T-helper 2 cell treated with Interferon-gamma antibody and Interleukin-4, amounts not matched to agents 100 ng/mL and 5 ng/mL, for 36 hours (primary cell): ENCODE data around the gene TMEM109. TPM values are rescaled to one million over a fixed set of nuclear protein-coding genes. Genes with fewer than 3 reads are reported as not detected.

Experiments used
- intact Hi-C: fragments of 100-400 bp; cut with micrococcal nuclease; formaldehyde crosslinking; loops from one replicate; pipeline ENCODE4 v1.15.1; 2023
- total RNA-seq: library from RNA; stranded (reverse); gene quantifications from 2 replicates; pipeline ENCODE4 v1.2.3, GENCODE V29; 2022

The TMEM109 gene
- total RNA-seq, 1 donor from 2014 or later = 132 TPM

DNA sequence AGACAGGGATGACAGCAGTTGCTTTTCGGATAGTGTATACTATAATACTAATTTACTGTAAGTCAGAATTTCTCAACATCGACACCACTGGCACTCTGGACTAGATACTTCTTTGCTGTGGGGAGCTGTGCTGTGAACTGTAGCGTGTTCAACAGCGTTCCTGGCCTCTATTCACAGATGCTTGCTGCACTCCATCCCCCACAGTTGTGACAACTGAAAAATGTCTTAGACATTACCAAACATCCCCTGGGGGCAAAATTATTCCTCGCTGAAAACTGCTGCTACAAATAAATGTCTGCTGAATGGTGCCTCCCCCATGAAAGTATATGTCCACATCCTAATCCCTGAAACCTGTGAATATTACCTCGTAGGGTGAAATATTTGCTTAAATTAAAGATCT is 45.5 kb downstream of the TMEM109 start:
- intact Hi-C loops = no loop called here

DNA sequence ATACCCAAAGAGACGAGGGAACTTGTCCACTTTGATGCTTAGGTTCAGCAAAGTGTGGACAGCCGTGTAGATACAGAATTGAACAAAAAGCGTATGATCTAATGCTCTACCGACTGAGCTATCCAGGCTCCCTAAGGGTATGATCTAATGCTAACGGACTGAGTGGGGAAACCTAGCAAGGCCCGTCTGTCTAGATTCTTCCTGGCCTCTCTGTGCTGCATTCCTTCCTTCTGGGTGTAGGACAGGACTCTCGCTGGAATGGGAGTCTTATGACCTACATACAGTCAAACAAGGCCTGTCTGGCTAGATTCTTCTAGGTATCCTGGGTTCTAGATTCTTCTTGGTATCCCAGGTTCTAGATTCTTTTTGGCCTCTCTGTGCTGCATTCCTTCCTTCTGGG is 46.4 kb downstream of the TMEM109 start:
- intact Hi-C loops = no loop called here

DNA sequence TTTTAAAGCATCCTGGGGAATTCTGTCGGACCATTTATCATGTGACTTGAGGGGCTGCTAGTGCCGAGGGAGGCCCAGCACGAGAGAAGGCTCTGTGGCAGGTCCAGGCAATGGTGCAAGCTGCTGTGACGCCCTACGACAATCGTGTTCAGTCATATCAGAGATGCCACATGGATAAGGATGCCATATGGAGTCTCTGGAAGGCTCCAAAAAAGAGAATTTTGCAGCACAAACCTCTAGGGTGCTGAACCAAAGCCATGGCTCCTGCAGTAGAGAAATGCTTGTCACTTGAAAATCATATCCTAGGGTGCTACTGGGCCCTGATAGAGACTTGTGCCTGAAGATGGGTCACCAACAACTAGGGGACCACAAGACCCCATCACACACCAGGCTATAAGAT is 50.8 kb downstream of the TMEM109 start:
- intact Hi-C loops = no loop called here

DNA sequence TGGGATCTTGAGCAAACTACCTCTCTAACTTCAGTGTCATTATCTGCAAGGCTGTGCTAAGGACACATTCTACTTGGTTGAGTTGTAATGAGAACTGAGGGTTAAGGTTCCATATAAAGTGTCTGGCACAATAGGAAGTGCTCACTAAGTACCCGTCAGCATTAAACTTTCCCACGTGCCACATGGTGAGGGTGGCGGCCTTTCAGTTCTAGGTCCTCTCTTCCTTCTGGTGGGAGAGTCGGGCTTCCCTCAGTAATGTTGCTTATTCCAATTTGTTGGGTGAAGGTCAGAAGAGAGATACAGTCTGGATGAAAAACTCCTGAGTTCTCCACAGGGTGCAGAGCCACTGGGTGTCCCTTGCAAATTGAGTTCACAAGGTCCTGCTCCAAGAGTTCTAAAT is 52.9 kb downstream of the TMEM109 start:
- intact Hi-C loops = no loop called here

DNA sequence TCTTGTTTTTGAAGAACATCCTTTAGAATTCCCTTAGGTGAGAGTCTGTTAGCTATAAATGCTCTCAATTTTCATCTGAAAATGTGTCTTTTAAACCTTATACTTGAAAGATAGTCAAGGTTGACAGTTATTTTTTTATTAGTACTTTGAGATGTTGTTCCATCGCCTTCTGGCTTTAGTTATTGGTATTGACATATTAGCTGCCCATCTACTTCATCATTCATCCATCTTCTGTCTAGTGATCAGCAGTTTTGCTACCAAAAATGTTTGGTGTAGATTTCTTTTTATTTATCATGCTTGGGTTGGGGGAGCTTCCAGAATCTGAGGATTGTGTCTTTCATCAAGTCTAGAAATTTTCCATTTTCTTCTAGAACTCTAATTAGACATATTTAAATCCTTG is 54.3 kb downstream of the TMEM109 start:
- intact Hi-C loops = no loop called here

DNA sequence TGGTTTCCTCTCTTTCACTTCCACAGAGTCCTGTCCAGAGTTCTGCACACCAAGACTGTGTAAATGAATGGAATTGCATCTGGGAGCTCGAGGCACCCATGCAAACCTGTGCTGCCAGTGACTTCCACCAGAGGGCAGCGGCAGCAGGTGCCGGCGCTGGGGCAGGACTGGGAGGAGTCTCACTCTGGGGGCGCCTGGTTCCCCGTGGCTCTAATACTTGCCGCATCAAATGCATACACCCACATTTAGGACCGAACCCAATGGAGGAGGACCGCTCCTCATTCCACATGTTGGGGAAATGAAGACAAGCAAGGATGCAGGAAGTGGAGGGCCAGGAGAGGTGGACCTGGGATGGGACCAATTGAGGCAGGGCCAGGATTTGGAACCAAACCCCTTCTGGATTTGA is 56.4 kb downstream of the TMEM109 start:
- intact Hi-C loops = loop anchor here (1.0 to 2.0 kb wide), 8 partner anchors 52 to 217 kb away; partner anchors contain the start of genes CD5, PRPF19 and TMEM109

DNA sequence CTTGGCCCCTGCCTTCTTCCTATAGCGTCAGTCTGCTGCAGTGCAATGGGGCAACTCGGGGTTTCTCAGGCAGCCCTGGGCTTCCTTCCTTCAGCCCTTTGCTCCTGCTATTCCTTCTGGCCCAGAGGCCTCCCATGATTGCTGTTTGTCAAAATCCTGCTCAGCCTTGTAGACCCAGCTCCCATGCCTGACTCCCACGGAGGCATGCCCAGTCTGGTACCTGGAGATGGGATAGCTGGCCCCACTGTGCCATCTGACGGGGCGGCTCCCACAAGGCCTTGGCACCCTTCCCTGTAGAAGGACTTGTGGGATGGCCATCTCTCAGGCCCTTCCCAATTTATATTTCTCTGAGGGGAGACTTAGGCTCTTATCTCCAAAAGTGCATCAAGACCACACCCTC is 56.9 kb downstream of the TMEM109 start:
- intact Hi-C loops = loop anchor here (1.0 to 2.0 kb wide), 10 partner anchors 15 to 216 kb away; partner anchors contain the start of genes CD5, PRPF19 and TMEM109

DNA sequence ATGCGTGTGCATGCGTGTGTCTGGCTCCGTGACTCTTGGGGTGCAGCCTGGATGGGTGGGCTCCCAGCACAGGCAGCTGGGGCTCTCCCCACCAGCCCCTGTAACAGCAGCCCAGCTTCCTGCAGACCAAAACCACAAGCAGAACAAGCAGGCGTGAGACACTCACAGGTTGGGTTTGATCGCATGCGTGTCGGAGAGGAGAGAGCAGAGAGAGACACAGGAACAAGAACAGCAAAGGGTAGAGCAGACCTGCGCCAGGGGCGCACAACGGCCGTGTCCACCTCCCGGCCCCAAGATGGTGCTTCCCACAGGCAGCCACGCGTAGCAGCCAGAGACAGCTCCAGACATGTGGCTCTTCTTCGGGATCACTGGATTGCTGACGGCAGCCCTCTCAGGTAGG is 57.6 kb downstream of the TMEM109 start, which contains the start of gene CD6:
Gene CD6 (plus strand): TSS at position 161 of the 400 bp plus-strand sequence. CDS start 186 bp downstream, at position 347.
- intact Hi-C loops = loop anchor here (1.0 to 2.0 kb wide), 8 partner anchors 15 to 141 kb away; partner anchors contain the start of genes CD5, PRPF19 and TMEM109

DNA sequence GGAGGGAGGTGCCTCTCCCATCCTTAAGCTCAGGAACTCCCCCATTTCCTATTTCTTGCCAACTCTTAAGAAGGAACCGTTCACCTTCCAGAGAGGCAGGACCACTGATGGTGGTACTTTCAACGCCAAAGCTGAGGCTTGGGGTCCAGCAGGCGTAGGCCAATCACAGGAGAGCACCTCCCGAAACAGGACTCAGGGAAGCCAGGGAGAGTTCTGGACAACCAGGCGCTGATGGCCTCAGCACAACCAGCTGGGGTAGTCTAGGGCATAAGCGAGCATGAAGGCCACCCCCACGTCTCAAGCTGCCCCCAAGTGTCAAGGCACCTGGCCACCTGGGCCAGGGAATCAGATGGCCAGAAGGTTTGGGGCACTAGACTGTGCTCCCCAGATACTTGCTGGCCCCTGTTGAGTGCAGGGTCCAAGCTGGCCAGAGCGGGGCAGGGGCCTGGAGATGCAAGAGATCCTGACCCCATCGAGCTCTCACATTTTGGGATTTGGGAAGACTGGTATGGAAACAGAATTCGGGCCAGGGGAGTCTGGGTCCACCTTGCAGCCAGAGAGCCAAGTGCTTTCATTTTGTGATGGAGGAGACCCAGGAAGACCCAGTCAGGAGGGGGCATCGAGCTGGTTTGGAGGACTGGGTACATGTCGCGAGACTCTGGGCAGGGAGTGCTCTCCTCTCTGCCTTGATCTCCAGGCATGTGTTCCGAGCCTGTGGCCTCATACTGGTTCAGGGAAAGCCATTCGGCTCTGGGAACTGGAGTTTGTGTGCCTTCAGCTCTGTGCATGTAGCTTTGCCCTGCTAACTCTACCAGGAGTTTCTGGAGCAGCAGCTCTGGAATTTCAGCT is 58.4 kb downstream of the TMEM109 start:
- intact Hi-C loops = loop anchor here (1.0 kb wide), 1 partner anchor 70 kb away; no protein-coding TSS in a partner anchor

Other genes with a start within 250 kb of the TMEM109 start
- not detected in 2 replicates for gene MS4A8, start 214.5 kb upstream of the TMEM109 start, total RNA-seq
- gene MS4A18, start 189.4 kb upstream of the TMEM109 start, total RNA-seq = not detected in 2 replicates
- gene MS4A15, start 157.3 kb upstream of the TMEM109 start, total RNA-seq = not detected in 2 replicates
- gene MS4A10, start 128.8 kb upstream of the TMEM109 start, total RNA-seq = not detected in 2 replicates
- gene CCDC86, start 72.0 kb upstream of the TMEM109 start, total RNA-seq = 69.4 and 69.5 TPM in 2 replicates
- gene PTGDR2, start 58.2 kb upstream of the TMEM109 start, total RNA-seq = 31.5 and 32.7 TPM in 2 replicates
- 0.61 and 0.66 TPM in 2 replicates for gene ZP1, start 46.6 kb upstream of the TMEM109 start, total RNA-seq
- gene PRPF19, start 7.6 kb upstream of the TMEM109 start, total RNA-seq = 184 and 185 TPM in 2 replicates
- 0.30 and 0.48 TPM in 2 replicates for gene TMEM132A, start 10.3 kb downstream of the TMEM109 start, total RNA-seq
- gene SLC15A3, start 38.0 kb downstream of the TMEM109 start, total RNA-seq = 0.86 and 1.2 TPM in 2 replicates
- 336 and 337 TPM in 2 replicates for gene CD6, start 57.5 kb downstream of the TMEM109 start, total RNA-seq
- 358 and 362 TPM in 2 replicates for gene CD5, start 188.3 kb downstream of the TMEM109 start, total RNA-seq
- gene VPS37C, start 247.3 kb downstream of the TMEM109 start, total RNA-seq = 7.7 and 9.2 TPM in 2 replicates